Nucleus accumbens (tissue), 56 donors: ENCODE data around the gene SDR42E2.
"Not testable (repeated sequence)": the region's sequence is repeated elsewhere in the genome, so short reads cannot be mapped to it uniquely, and the experiment has no call there.

Experiments
- DNase-seq, 56 donors: peaks; one replicate each; lab custom pipeline; 2025; lab: John Stamatoyannopoulos, UW

Gene SDR42E2

DNA sequence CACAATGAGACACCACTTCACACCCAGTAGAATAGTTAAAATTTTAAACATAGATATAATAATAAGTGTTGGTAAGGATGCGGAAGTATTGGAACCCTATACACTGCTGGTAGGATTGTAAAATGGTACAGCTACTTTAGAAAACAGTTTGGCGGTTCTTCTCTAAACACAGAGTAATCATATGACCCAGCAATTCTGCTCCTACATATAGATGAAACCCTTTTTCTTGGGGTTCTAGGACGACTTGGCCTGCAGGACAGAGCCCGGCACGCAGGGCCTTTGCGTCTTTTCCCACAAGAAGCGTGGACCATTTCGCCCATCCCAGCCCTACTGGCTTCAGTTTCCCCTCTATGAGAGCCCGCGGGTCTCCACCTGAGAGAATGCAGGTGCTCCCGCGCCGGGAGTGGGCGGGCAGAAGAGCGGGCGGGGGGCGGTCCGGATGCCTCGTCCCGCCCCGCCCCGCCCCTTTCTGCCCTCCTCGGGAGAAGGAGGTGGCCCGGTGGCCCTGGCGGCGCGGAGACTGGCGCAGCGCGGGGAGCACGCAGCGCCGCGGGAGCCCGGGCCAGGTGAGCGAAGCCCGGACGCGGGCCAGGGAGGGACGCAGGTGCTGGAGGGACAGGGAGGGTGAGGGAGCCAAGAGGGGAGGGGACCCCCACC is at the start of gene SDR42E2:
Gene SDR42E2 (plus strand): TSS at position 508 of the 657 bp plus-strand sequence. CDS start 3,077 bp downstream, outside the sequence.
- DNase-seq = no peak

DNA sequence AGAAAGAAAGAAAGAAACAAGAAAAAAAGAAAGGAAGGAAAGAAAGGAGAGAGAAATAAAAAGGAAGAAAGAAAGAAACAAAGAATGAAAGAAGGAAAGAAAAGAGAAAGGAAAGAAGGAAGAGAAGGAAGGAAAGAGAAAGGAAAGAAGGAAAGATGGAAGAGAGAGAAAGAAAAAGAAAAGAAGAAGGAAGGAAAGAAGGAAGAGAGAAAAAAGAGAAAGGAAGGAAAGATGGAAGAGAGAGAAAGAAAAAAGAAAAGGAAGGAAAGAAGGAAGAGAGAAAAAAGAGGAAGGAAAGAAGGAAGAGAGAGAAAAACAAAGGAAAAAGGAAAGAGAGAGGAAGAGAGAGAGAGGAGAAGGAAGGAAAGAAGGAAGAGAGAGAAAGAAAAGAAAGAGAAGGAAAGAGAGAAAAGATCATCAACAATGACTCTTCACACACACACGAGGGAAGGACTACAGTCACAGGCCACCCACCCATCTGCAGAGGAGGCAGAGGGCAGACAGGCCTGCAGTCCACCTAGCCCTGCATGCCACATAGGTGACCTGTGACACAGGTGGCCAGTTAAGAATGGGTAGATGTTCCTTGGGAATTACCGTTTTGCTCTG is 46.1 kb upstream of the SDR42E2 start:
- DNase-seq = no peak

DNA sequence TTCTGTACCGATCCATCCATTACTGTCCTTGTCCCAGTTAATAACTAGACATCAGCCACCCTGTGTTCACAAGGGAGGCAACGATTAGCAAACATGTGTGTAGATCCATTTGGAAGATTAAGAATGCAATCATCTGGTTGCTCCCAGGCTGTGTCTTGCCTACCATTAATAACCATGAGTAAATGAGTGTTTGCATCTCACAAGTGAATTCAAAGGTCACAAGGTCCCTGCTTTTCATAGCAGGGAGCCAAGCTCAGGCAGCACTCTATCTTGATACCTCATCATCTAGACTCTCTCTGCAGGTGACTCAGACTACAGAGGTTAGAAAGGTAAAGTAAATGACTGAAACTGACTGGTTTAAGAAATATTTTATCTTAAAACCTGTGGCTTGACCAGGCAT is 44.7 kb upstream of the SDR42E2 start:
- no peak for DNase-seq

DNA sequence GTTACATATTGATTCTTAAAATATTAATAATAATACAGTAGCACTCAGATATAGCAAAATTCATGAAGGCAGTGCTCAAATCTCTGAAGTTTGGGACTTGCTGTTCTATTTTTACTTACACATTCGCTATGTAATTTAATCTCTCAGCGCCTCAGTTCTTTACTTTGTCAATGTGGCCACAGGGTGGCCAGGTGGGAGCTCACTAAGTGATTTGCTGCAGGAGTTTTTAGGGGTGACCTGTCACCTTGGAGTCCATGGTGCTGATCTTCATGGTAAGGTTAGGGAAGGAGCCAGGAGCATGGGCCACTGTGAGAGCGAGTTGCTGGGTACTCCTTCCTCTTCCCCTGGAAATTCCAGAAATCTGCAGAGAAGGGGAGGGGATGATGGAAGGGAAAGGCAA is 41.9 kb upstream of the SDR42E2 start:
- no peak for DNase-seq

DNA sequence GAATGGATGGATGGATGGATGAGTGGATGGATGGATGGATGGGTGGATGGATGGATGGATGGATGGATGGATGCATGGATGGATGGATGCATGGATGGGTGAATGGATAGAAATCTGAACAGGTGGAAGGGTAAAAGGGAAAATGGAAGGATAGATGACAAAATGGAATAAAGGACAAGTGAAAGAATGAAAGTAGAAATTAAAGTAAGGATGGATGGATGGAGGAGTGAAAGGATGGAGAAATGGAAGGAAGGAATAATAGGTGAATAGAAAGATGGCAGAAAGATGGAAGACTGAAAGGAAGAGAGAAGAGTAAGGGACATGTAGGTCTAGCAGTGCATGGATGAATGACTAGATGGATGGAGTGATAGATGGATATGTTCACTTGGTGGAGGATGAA is 40.1 kb upstream of the SDR42E2 start:
- no peak for DNase-seq

DNA sequence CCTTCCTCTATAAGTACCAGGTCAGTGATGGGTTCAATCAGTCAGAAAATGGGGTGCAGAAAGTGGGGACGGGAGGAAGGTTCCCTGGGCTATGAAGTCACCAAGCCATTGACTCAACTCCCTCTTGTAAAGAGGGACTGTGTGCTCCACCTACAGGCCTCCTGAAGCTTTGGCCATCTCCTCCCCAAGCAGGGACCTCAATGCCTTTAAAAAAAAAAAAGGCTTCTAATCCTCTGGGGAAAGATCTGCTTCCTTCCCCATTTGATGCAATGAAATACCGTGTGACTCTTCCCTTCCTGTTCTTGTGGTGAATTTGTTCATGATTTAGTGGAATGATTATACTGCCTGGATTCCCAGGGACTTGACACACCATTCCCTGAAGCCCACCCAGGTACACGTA is 39.2 kb upstream of the SDR42E2 start:
- no peak for DNase-seq

DNA sequence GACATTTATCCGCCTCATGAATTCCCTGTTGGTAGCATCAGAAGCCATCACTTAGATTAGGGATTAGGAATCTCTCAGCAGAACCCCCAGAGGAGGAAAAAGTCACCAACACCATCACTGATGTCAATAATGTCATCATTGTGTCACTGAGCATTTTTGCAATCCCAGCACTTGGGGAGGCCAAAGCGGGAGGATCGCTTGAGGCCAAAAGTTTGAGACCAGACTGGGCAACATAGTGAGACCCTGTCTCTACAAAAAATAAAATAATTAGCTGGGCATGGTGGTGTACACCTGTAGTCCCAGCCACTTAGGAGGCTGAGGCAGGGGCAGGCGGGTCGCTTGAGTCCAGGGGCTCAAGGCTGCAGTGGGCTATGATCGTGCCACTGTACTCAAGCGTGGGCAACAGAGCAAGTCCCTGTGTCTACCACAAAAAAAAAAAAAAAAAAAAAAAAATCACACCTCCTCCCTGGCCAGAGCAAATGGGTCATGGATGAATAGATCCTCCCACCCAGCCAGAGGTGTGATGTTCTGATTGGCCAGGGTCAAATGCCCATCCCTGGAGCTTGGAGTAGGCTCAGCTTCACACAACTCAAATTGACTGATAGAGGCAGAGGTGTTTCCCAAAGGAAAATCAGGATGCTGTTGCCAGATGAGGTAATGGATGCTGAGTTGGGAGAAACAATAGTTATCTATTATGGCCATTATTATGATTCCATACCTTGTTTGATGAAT is 38.4 kb upstream of the SDR42E2 start:
- no peak for DNase-seq

DNA sequence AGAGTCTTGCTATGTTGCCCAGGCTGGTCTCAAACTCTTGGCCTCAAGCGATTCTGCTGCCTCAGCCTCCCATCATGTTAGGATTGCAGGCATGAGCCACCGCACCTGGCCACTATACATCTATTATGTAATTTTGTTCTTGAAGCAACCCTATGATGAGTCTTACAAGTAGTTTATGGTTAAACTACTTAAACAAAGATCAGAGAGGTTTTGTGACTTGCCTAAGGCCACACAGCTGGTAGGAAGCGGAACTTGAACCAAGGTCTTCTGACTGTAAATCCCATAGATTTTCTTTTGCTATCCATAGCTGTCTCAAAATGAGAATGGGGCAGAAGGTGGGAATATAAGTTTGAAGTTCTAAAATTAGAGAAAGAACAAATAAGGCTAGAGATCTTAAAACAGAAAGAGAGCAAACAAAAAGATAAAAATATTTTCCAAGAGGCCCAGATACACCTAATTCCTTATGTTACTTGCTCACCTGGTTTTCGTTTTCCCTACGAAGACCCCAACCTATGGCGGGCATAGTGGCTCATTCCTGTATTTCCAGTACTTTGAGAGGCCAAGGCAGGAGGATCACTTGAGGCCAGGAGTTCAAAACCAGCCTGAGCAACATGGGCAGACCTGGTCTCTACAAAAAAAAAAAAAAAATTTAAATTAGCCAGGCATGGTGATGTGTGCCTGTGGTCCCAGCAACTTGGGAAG is 37.6 kb upstream of the SDR42E2 start:
- DNase-seq = no peak

DNA sequence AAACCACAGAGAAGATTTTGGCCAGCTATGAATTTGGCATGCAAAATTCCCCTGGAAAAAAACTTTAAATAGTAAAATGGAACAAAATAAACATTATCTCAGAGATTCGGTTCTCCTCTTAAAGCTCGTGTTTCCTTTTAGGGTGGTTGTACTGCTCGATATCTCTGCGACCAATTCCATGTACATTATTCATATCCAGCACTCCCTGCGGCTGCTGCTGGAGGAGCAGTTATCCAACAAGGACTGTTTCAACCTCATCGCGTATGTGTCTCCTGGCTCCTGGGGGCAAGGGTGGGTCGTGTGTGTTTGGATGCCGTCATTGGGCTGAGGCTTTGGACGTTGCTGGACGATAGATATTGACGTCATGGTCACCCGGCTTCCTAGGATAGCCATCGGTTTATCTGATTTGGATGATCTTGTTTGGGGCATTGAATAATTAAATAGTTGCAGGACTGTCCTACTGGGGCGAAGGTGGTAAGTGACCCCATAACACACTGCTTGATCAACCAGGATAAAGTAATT is 36.2 kb upstream of the SDR42E2 start:
- no peak for DNase-seq

DNA sequence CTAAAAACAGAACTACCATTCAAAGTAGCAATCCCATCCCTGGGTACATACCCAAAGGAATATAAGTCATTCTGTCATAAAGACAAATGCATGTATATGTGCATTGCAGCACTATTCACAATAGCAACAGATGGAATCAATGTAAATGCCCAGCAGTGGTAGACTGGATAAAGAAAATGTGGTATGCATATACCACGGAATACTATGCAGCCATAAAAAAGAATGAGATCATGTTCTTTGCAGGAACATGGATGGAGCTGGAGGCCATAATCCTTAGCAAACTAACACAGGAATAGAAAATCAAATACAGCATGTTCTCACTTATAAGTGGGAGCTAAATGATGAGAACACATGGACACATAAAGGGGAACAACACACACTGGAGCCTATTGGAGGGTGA is 33.8 kb upstream of the SDR42E2 start:
- DNase-seq = not testable (repeated sequence)

DNA sequence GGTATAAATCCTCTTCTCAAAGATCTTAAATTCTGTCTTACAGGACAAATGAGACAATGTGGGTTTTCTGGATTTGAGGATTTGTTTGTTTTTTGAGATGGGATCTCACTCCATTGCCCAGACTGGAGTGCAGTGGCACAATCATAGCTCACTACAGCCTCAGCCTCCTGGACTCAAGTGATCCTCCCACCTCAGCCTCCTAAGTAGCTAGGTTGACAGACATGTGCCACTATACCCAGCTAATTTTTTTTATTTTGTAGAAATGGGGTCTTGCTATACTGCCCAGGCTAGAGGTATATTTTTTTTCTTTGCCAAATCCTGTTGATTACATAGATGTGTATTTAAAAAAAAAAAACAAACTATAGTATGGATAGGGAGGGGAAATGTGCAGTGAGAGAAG is 31.8 kb upstream of the SDR42E2 start:
- no peak for DNase-seq

DNA sequence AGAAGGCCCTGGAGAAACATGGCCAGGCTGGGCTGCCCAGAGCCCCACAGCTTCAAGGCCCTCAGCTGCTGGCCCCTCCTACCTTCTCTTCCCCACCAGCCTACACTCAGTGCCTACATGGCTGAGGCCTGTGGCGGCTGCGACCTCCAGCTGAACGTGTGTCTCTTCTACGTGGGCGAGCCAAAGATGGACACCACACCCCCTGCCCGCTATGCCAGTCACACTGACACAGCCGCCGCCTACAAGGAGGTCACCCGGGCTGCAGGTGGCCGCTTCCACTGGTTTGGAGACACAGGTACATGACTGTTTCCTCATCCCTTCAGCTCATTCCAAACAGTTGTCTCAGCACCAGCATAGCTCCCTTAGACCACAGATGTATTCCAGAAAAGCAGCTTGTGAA is 29.5 kb upstream of the SDR42E2 start:
- DNase-seq = no peak

DNA sequence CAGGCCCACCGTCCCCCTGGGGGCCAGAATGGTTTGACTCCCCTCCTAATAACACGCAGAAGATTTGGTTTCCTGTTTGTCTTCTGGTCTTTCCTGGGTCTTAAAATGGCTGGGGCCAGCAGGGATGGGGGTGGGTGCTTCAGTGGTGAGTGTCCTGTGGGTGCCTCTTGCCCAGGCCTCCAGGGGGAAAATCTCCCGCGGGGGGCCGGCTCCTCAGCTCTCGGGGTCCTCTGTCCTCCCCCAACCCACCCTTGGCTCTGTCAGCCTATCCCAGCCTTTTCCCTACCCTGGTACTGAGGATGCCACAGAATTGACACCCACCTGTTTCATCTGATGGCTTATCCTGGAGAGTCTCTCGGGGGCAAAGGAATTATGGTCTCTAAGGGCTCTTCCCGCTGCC is 23.8 kb upstream of the SDR42E2 start:
- DNase-seq = no peak

DNA sequence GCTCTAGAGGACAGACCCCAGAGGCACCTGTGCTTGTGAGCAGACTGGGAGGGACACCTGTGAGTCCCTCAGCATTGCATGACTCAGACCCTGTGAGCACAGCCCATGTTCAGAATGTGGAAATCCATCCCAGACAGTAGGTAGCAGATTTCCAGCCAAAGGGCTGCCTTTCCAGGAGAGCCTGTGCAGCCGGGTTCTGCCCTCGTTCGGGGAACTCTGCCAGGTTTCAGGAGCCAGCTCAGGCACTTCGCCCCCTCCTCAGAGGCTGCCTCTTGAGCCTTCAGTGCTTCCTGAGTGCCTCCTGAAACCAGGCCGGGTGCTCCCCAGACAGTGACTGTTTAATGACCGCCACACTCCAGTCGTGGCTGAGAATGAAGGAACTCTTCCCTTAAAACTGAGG is 23.3 kb upstream of the SDR42E2 start:
- no peak for DNase-seq

DNA sequence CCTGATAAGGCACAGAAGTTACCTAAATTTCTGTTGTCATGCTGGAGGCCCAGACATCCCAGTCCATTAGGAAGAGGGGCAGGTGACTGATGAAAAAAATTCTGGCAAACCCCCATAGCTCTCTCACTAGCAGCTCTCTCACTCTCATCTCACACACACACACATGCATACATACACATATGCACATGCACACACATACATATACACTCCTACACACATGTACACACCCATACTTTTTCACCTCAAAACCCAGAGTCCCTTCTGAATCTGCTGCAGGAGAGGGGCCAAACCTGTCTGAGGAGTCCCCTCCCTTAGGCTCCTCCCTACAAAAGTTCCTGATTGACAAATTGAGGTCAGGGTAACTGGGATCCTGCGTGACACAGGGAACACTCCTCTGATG is 22.6 kb upstream of the SDR42E2 start:
- no peak for DNase-seq

DNA sequence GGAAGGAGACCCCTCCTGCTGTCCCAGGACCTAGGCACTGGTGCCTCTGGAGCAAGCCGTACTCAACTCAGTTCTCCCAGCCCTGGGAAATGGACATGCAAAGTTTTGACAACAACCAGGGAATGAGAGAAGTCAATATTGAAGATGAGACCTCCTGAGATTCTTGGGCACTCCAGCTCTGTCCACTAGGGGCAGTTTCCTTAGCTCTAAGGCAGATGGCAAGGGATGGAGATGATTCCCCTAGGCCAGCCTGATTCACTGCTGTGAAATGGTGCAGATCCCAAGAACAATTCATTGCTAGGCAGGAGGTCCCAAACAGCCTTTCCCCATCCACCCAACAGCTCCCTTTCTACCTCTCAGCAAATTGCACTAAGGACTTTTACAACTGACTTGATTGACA is 20.5 kb upstream of the SDR42E2 start:
- no peak for DNase-seq

DNA sequence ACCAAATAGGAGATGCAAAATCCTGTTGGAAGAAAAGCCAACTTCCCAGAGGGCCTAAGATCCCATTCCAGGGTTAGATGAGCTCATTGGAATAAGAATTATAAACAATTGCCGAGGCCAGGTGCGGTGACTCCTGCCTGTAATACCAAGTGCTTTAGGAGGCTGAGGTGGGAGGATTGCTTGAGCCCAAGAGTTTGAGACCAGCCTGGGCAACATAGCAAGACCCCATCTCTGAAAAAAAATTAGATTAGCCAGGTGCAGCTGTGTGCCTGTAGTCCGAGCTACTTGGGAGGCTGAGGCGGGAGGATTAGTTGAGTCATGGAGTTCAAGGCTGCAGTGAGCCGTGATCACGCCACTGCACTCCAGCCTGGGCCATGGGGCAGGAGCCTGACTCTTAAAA is 17.8 kb upstream of the SDR42E2 start:
- no peak for DNase-seq

DNA sequence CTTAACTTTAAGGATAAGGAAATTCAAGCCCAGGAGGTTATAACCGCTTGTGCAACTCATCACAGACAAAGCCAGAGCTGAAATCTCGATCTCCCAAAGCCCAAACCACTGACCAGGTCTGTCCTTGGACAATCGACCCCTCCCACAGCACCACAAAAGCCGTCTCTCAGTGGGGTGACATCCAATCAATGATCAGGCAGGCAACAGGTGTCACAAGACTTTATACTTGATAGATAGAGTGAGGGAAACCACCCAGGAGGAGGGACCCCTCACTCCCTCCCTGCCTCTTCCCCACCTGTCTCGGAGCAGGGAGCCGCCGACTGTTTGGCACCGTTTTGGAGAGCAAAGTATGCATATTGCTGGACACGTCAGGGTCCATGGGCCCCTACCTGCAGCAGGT is 14.5 kb upstream of the SDR42E2 start:
- no peak for DNase-seq

DNA sequence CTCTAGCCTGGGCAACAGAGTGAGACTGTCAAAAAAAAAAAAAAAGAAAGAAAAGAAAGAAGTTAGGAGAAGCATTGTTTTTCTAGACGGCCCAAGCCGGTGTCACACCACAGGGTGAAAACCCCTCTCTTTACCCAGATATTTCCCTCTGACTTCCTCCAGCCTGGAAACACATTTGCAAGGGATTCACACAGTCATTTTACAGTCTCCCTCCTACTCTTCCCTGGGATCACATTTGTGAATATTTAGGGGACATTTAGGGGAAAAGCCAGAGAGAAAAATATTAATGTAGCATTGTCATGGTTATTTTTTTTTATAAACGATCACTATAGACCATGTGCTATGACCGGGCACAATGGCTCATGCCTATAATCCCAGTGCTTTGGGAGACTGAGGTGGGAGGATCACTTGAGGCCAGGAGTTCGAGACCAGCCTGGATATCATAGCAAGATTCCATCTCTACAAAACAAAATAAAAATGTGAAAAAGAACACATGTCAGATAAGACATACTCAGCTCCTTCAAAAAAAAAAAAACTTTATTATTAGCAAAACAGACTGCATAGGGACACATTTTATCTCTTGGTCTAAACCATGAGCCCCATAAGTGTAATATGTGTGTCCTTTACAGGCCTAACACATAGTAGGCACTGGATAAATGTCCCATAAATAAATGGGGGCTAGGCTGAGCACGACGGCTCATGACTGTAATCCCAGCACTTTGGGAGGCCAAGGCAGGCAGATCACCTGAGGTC is 10.9 kb upstream of the SDR42E2 start:
- DNase-seq = no peak

DNA sequence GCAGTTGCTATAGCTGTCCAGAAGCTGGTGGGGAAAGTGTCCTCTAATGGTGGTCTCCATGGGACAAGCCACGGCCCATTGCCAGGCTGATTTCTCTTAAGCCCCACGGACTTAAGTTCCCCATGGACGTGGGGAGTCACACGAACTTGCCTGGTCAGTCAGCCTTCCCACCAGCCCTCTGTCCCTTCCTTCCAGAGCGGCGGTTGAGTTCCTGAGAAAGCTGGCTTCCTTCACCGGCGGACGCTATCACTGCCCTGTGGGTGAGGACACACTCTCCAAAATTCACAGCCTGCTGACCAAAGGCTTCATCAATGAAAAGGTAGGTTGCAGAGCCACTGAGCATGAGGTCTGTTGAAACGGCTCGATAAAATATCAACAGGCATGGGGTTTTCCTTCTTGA is 10.0 kb upstream of the SDR42E2 start:
- no peak for DNase-seq
